Measurements from ENCODE around the gene ANKRD44. TPM values are rescaled to one million over a fixed set of nuclear protein-coding genes. Genes with fewer than 3 reads are reported as not detected.

ANKRD44 gene
- total RNA-seq, 4 donors from 2014 or later: 1.8 to 6.3 (median 3.0) TPM

DNA sequence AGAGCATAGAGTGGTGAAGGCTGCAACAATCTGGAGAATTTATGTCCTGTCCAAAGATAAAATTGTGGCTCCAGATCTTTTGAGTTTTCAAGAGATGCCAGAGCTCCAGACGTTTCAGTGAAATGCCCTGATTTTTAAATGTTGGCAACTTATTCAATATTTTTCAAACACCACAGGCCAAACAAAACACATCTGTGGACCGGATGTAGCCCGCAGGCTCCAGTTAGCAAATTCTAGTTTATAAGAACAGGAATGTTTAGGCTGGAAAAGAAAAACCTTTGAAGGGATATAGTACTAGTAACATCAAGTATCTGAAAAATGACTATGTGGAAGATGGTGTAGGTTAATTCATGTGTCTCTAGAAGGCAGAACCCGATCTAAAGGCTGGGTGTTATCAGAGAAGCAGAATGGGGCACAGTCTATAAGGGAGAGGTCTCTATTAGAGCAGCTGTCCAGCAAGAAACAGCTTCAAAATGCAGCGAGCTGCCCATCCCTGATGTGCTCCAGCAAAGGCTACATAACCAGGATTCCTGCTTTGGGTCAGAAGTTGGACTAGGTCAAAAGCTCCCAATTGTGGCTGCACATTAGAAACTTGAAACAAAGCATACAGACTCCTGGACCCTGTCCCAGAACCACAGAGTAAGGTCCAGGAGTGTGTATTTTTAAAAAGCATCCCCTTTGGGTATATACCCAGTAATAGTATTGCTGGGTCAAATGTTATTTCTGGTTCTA lies 105.9 kb downstream of the ANKRD44 start:
- intact Hi-C loops (cut with DNase I; ENCODE audit: low total_unique reads) (no loop called here), in situ Hi-C loops (cut with MboI; ENCODE audit: low sequenced_read_pairs in 4 of 4) (no loop called here)
- Histone ChIP-seq H3K4me1 (peaks cover 0 to 8% of the 10 kb centered on the region in 2 donors), H3K9me3 (no peaks in the 10 kb centered on the region), H3K27ac (no peak overlapping the region), H3K36me3 (no peaks in the 10 kb centered on the region), H3K4me3 (no peak overlapping the region), H3K27me3 (no peaks in the 10 kb centered on the region)
- no peak for TF ChIP-seq POLR2A (IDR thresholded peaks at IDR 0.05)
- TF ChIP-seq CTCF (IDR thresholded peaks at IDR 0.05 in 4 of 5, conservative IDR thresholded peaks at IDR 0.05 in 1 of 5): no peak
- DNase-seq (no peak), ATAC-seq (no peak)

- Histone ChIP-seq H3K9me3 (no peaks in the 10 kb centered on the region), H3K4me1 (peaks cover 0 to 8% of the 10 kb centered on the region in 2 donors), H3K27ac (no peak overlapping the region), H3K36me3 (no peaks in the 10 kb centered on the region), H3K27me3 (no peaks in the 10 kb centered on the region), H3K4me3 (no peak overlapping the region)
- DNase-seq: no peak
- intact Hi-C loops (cut with DNase I; ENCODE audit: low total_unique reads) (no loop called here), in situ Hi-C loops (cut with MboI; ENCODE audit: low sequenced_read_pairs in 4 of 4) (no loop called here)
- ATAC-seq: no peak
- TF ChIP-seq CTCF (IDR thresholded peaks at IDR 0.05 in 4 of 5, conservative IDR thresholded peaks at IDR 0.05 in 1 of 5) (no peak), POLR2A (IDR thresholded peaks at IDR 0.05) (no peak)
These were observed 108.7 kb downstream of the ANKRD44 start for GRCh38 chr2:197201874-197202273.

- in situ Hi-C loops (cut with MboI; ENCODE audit: low sequenced_read_pairs in 4 of 4): no loop called here
- TF ChIP-seq CTCF (IDR thresholded peaks at IDR 0.05 in 4 of 5, conservative IDR thresholded peaks at IDR 0.05 in 1 of 5) (no peak), POLR2A (IDR thresholded peaks at IDR 0.05) (no peak)
- H3K36me3 ChIP-seq: no peaks in the 10 kb centered on the region
- no peak overlapping the region for H3K27ac ChIP-seq
- intact Hi-C loops (cut with DNase I; ENCODE audit: low total_unique reads): no loop called here
- H3K4me3 ChIP-seq: no peak overlapping the region
- no peaks in the 10 kb centered on the region for H3K27me3 ChIP-seq
- no peaks in the 10 kb centered on the region for H3K9me3 ChIP-seq
- ATAC-seq: no peak
- DNase-seq: no peak
- peaks cover 2 to 12% of the 10 kb centered on the region in 2 donors for H3K4me1 ChIP-seq
These were observed 109.9 kb downstream of the ANKRD44 start for GRCh38 chr2:197200762-197201058.

- Histone ChIP-seq H3K27me3 (no peaks in the 10 kb centered on the region), H3K27ac (no peak overlapping the region), H3K36me3 (no peaks in the 10 kb centered on the region), H3K4me1 (peaks cover 7 to 17% of the 10 kb centered on the region in 2 donors), H3K9me3 (no peaks in the 10 kb centered on the region), H3K4me3 (no peak overlapping the region)
- in situ Hi-C loops (cut with MboI; ENCODE audit: low sequenced_read_pairs in 4 of 4): no loop called here
- DNase-seq (no peak), ATAC-seq (no peak)
- intact Hi-C loops (cut with DNase I; ENCODE audit: low total_unique reads): no loop called here
- TF ChIP-seq CTCF (IDR thresholded peaks at IDR 0.05 in 4 of 5, conservative IDR thresholded peaks at IDR 0.05 in 1 of 5): no peak
These were observed 110.4 kb downstream of the ANKRD44 start for GRCh38 chr2:197200051-197200761.

Data from gastrocnemius medialis (tissue), 4 donors.